HG03280 (cell line): ENCODE measurements around the gene AKAP9.
"Not testable (repeated sequence)": the region's sequence is repeated elsewhere in the genome, so short reads cannot be mapped to it uniquely, and the experiment has no call there.

Source experiments
- ATAC-seq: cut with Tn5 transposase; IDR thresholded peaks from one replicate; pipeline ENCODE4 v1.9.1; 2021; ENCODE audit warnings: mild to moderate bottlenecking, moderate library complexity; ENCODE audit not compliant: unreplicated experiment

The AKAP9 gene

GRCh38 chr7:92131764-92132330 lies 191.2 kb downstream of the AKAP9 start:
- no peak for ATAC-seq

GRCh38 chr7:92133133-92133736 lies 192.6 kb downstream of the AKAP9 start:
- ATAC-seq, result peak; percentile 14

- peak; percentile 32 for ATAC-seq
These were observed 193.1 kb downstream of the AKAP9 start for GRCh38 chr7:92133737-92134270.

- peak; percentile 87 for ATAC-seq
These were observed 193.8 kb downstream of the AKAP9 start, which contains the start of gene CYP51A1 for GRCh38 chr7:92134271-92135051. CYP51A1 (minus strand) TSS chr7:92134477; CDS start chr7:92134364, 113 bp downstream.

- ATAC-seq, result no peak
These were observed 194.6 kb downstream of the AKAP9 start for GRCh38 chr7:92135052-92135889.

GRCh38 chr7:92137557-92137956 lies 196.9 kb downstream of the AKAP9 start:
- no peak for ATAC-seq

- no peak for ATAC-seq
These were observed 200.5 kb downstream of the AKAP9 start for GRCh38 chr7:92141161-92141560.

GRCh38 chr7:92142791-92143190 lies 202.1 kb downstream of the AKAP9 start:
- ATAC-seq, result not testable (repeated sequence)

GRCh38 chr7:92143192-92143880 lies 202.7 kb downstream of the AKAP9 start:
- not testable (repeated sequence) for ATAC-seq

GRCh38 chr7:92149736-92150239 lies 209.1 kb downstream of the AKAP9 start:
- no peak for ATAC-seq

- no peak for ATAC-seq
These were observed 209.9 kb downstream of the AKAP9 start for GRCh38 chr7:92150450-92151017.

GRCh38 chr7:92155108-92155739 lies 214.6 kb downstream of the AKAP9 start:
- ATAC-seq, result no peak

GRCh38 chr7:92156990-92157389 lies 216.3 kb downstream of the AKAP9 start:
- ATAC-seq, result no peak

GRCh38 chr7:92158660-92159575 lies 218.3 kb downstream of the AKAP9 start:
- ATAC-seq, result peak; percentile 82
